ENCODE data around the gene ATG4C.
A peak's percentile ranks its signal among the peaks of the same experiment; 100 is the strongest.
"Not testable (repeated sequence)": the region's sequence is repeated elsewhere in the genome, so short reads cannot be mapped to it uniquely, and the experiment has no call there.

The ATG4C gene

GRCh38 chr1:62783736-62784508, at the start of gene ATG4C:
TSS of gene ATG4C (plus strand) at chr1:62784132. CDS start at chr1:62803787, 19,655 bp downstream.
- peak; percentile 99 for ATAC-seq
- peak; percentile 88 for DNase-seq

GRCh38 chr1:62735491-62736171, 48.3 kb upstream of the ATG4C start:
- DNase-seq, result no peak
- ATAC-seq, result no peak

GRCh38 chr1:62740701-62741100, 43.2 kb upstream of the ATG4C start:
- not testable (repeated sequence) for DNase-seq, ATAC-seq

GRCh38 chr1:62744611-62745577, 39.0 kb upstream of the ATG4C start:
- no peak for DNase-seq
- ATAC-seq, result no peak

GRCh38 chr1:62746086-62746808, 37.7 kb upstream of the ATG4C start:
- no peak for ATAC-seq
- DNase-seq, result no peak

GRCh38 chr1:62746809-62747138, 37.2 kb upstream of the ATG4C start:
- no peak for ATAC-seq
- no peak for DNase-seq

GRCh38 chr1:62753031-62753965, 30.6 kb upstream of the ATG4C start:
- DNase-seq (no peak), ATAC-seq (no peak)

GRCh38 chr1:62754938-62755337, 29.0 kb upstream of the ATG4C start:
- not testable (repeated sequence) for ATAC-seq, DNase-seq

GRCh38 chr1:62756255-62756884, 27.6 kb upstream of the ATG4C start:
- ATAC-seq, DNase-seq: not testable (repeated sequence)

GRCh38 chr1:62759232-62759875, 24.6 kb upstream of the ATG4C start:
- ATAC-seq, DNase-seq: not testable (repeated sequence)

- DNase-seq, ATAC-seq: not testable (repeated sequence)
Observed at GRCh38 chr1:62760021-62760782, 23.7 kb upstream of the ATG4C start.

GRCh38 chr1:62761223-62761870, 22.6 kb upstream of the ATG4C start:
- DNase-seq, ATAC-seq: not testable (repeated sequence)

- DNase-seq, ATAC-seq: not testable (repeated sequence)
Observed at GRCh38 chr1:62762027-62762426, 21.9 kb upstream of the ATG4C start.

- DNase-seq (no peak), ATAC-seq (no peak)
Observed at GRCh38 chr1:62765981-62766380, 18.0 kb upstream of the ATG4C start.

- not testable (repeated sequence) for DNase-seq, ATAC-seq
Observed at GRCh38 chr1:62768551-62768950, 15.4 kb upstream of the ATG4C start.

GRCh38 chr1:62772607-62773295, 11.2 kb upstream of the ATG4C start:
- ATAC-seq (no peak), DNase-seq (no peak)

GRCh38 chr1:62774006-62774405, 9.9 kb upstream of the ATG4C start:
- DNase-seq, result no peak
- no peak for ATAC-seq
